Calu3 (cell line): ENCODE measurements around the gene LSAMP. TPM values are rescaled to one million over a fixed set of nuclear protein-coding genes. Genes with fewer than 3 reads are reported as not detected.

Experiments used
- BruUV-seq: library from RNA; stranded (reverse); fragments of 400-500 nt; replicated peaks from 2 replicates; lab custom pipeline; 2021; lab: Mats Ljungman, UMichigan
- CTCF ChIA-PET: fragments of 300-600 bp; sonication (Branson Sonifier 250); formaldehyde crosslinking; loops from one replicate; lab custom pipeline; 2022; ENCODE audit warnings: antibody characterized with exemption; lab: Charles Lee
- DNase-seq: peaks from one replicate; pipeline ENCODE4 v3.0.0; 2022
- H3K27ac Mint-ChIP-seq: one replicate; pipeline ENCODE4 v1.8.0; 2022; ENCODE audit warnings: mixed read lengths; ENCODE audit not compliant: unreplicated experiment
- H3K27me3 Mint-ChIP-seq: one replicate; pipeline ENCODE4 v1.8.0; 2022; ENCODE audit warnings: mixed read lengths; ENCODE audit not compliant: unreplicated experiment
- H3K36me3 Mint-ChIP-seq: one replicate; pipeline ENCODE4 v1.8.0; 2022; ENCODE audit warnings: mild to moderate bottlenecking, moderate library complexity, mixed read lengths; ENCODE audit not compliant: insufficient read depth, unreplicated experiment
- H3K4me1 Mint-ChIP-seq: one replicate; pipeline ENCODE4 v1.8.0; 2022; ENCODE audit warnings: mild to moderate bottlenecking, low read depth, mixed read lengths; ENCODE audit not compliant: unreplicated experiment
- H3K4me3 Mint-ChIP-seq: one replicate; pipeline ENCODE4 v1.8.0; 2022; ENCODE audit warnings: mild to moderate bottlenecking, low read depth, moderate library complexity, mixed read lengths; ENCODE audit not compliant: unreplicated experiment
- H3K9me3 Mint-ChIP-seq: one replicate; pipeline ENCODE4 v1.8.0; 2022; ENCODE audit warnings: low read depth, mixed read lengths; ENCODE audit not compliant: unreplicated experiment
- CTCF ChIP-seq: fragments of 200-600 bp; IDR thresholded peaks from one replicate; pipeline ENCODE4 v1.8.0; 2022; ENCODE audit warnings: antibody characterized with exemption; ENCODE audit not compliant: unreplicated experiment
- intact Hi-C: fragments of 100-400 bp; cut with micrococcal nuclease; formaldehyde crosslinking; loops from one replicate; pipeline ENCODE4 v1.10.0; 2022; ENCODE audit not compliant: unreplicated experiment
- total RNA-seq: library from RNA; stranded (reverse); gene quantifications from 2 replicates; pipeline ENCODE4 v1.2.3, GENCODE V29; 2022

The LSAMP gene
- total RNA-seq, 1 experiment from 2014 or later, result 0.90 TPM

GRCh38 chr3:116474801-116475200 lies 29.5 kb upstream of the LSAMP start:
- no peak for TF ChIP-seq CTCF

GRCh38 chr3:116474032-116474780 lies 28.9 kb upstream of the LSAMP start:
- no peak overlapping the region for H3K27ac Mint-ChIP-seq
- peaks cover 4% of the 10 kb centered on the region for H3K9me3 Mint-ChIP-seq
- no peaks in the 10 kb centered on the region for H3K36me3 Mint-ChIP-seq
- intact Hi-C loops, result no loop called here
- no TSS peak for BruUV-seq
- CTCF ChIA-PET, result interaction anchor here (0.5 to 0.9 kb wide), 2 partner anchors 18 to 24 kb away, joined by 4 read pairs; no protein-coding TSS in a partner anchor
- H3K4me1 Mint-ChIP-seq, result peaks cover 43% of the 10 kb centered on the region
- no peaks in the 10 kb centered on the region for H3K27me3 Mint-ChIP-seq
- no peak for TF ChIP-seq CTCF
- DNase-seq, result no peak
- H3K4me3 Mint-ChIP-seq, result no peak overlapping the region

More at GRCh38 chr3:116474801-116475200, 29.5 kb upstream of the LSAMP start:
- DNase-seq, result no peak
- CTCF ChIA-PET, result no interaction called here
- no peak overlapping the region for H3K4me3 Mint-ChIP-seq
- no peak overlapping the region for H3K27ac Mint-ChIP-seq
- intact Hi-C loops, result no loop called here
- no peaks in the 10 kb centered on the region for H3K27me3 Mint-ChIP-seq
- no peaks in the 10 kb centered on the region for H3K36me3 Mint-ChIP-seq
- BruUV-seq, result no TSS peak
- H3K9me3 Mint-ChIP-seq, result peaks cover 4% of the 10 kb centered on the region
- H3K4me1 Mint-ChIP-seq, result peaks cover 43% of the 10 kb centered on the region

- intact Hi-C loops, result no loop called here
- TF ChIP-seq CTCF, result no peak
- Mint-ChIP-seq H3K27me3 (no peaks in the 10 kb centered on the region), H3K27ac (no peak overlapping the region), H3K36me3 (no peaks in the 10 kb centered on the region), H3K4me1 (peaks cover 43% of the 10 kb centered on the region), H3K4me3 (no peak overlapping the region), H3K9me3 (peaks cover 4% of the 10 kb centered on the region)
- CTCF ChIA-PET, result interaction anchor here (0.5 to 0.9 kb wide), 2 partner anchors 19 to 25 kb away, joined by 4 read pairs; no protein-coding TSS in a partner anchor
- no peak for DNase-seq
- no TSS peak for BruUV-seq
Observed at GRCh38 chr3:116473602-116474001, 28.3 kb upstream of the LSAMP start.

GRCh38 chr3:116470605-116471197 lies 25.4 kb upstream of the LSAMP start:
- intact Hi-C loops, result no loop called here
- no peak overlapping the region for H3K27ac Mint-ChIP-seq
- no peak overlapping the region for H3K4me3 Mint-ChIP-seq
- no peak for TF ChIP-seq CTCF
- CTCF ChIA-PET, result no interaction called here
- peaks cover 43% of the 10 kb centered on the region for H3K4me1 Mint-ChIP-seq
- no TSS peak for BruUV-seq
- DNase-seq, result no peak
- no peaks in the 10 kb centered on the region for H3K9me3 Mint-ChIP-seq
- H3K36me3 Mint-ChIP-seq, result no peaks in the 10 kb centered on the region
- H3K27me3 Mint-ChIP-seq, result no peaks in the 10 kb centered on the region
